ENCODE measurements around the gene LEMD3. TPM values are rescaled to one million over a fixed set of nuclear protein-coding genes. Genes with fewer than 3 reads are reported as not detected.

The LEMD3 gene
- total RNA-seq, 1 donor from 2014 or later = 13.5 TPM

GRCh38 chr12:65182012-65182739 lies 12.8 kb downstream of the LEMD3 start:
- no peak for TF ChIP-seq CTCF (IDR thresholded peaks at IDR 0.05; ENCODE audit: borderline replicate concordance)
- no peak overlapping the region for H3K4me3 ChIP-seq
- H3K27me3 ChIP-seq (ENCODE audit: low read depth) = no peaks in the 10 kb centered on the region
- H3K9me3 ChIP-seq (replicated peaks) = no peaks in the 10 kb centered on the region
- H3K36me3 ChIP-seq = no peaks in the 10 kb centered on the region
- DNase-seq = no peak
- H3K27ac ChIP-seq (replicated peaks) = no peak overlapping the region
- intact Hi-C loops (cut with micrococcal nuclease) = no loop called here
- peaks cover 66% of the 10 kb centered on the region for H3K4me1 ChIP-seq

GRCh38 chr12:65184176-65184857 lies 14.9 kb downstream of the LEMD3 start:
- intact Hi-C loops (cut with micrococcal nuclease) = no loop called here
- H3K27me3 ChIP-seq (ENCODE audit: low read depth) = no peaks in the 10 kb centered on the region
- no peak for TF ChIP-seq CTCF (IDR thresholded peaks at IDR 0.05; ENCODE audit: borderline replicate concordance)
- no peak for DNase-seq
- no peak overlapping the region for H3K27ac ChIP-seq (replicated peaks)
- peaks cover 87% of the 10 kb centered on the region for H3K4me1 ChIP-seq
- no peaks in the 10 kb centered on the region for H3K36me3 ChIP-seq
- no peaks in the 10 kb centered on the region for H3K9me3 ChIP-seq (replicated peaks)
- H3K4me3 ChIP-seq = no peak overlapping the region

DNA sequence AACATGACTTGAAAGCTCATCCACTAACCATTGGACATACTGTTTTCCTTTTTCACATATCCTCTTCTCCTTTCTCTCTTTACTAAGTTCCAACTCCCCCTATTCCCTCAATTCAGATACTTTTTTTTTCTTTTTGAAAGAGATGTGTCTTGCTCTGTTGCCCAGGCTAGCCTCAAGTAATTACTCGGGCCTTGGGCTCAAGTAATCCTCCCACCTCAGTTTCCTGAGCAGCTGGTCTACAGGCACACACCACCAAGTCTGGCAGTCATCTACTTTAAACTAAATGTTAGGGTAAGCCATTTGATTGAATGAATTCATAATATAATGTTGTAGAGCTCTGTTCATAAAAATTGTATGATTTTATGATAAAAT lies 15.5 kb downstream of the LEMD3 start:
- peaks cover 91% of the 10 kb centered on the region for H3K4me1 ChIP-seq

GRCh38 chr12:65187665-65188064 lies 18.3 kb downstream of the LEMD3 start:
- Histone ChIP-seq H3K9me3 (replicated peaks) (no peaks in the 10 kb centered on the region), H3K4me3 (no peak overlapping the region), H3K27me3 (ENCODE audit: low read depth) (no peaks in the 10 kb centered on the region), H3K27ac (replicated peaks) (no peak overlapping the region), H3K36me3 (no peaks in the 10 kb centered on the region), H3K4me1 (peaks cover 76% of the 10 kb centered on the region)
- no peak for TF ChIP-seq CTCF (IDR thresholded peaks at IDR 0.05; ENCODE audit: borderline replicate concordance)
- intact Hi-C loops (cut with micrococcal nuclease) = no loop called here
- DNase-seq = no peak

More for the DNA sequence above, 15.5 kb downstream of the LEMD3 start:
- Histone ChIP-seq H3K4me3 (no peak overlapping the region), H3K27me3 (ENCODE audit: low read depth) (no peaks in the 10 kb centered on the region), H3K9me3 (replicated peaks) (no peaks in the 10 kb centered on the region), H3K36me3 (no peaks in the 10 kb centered on the region), H3K27ac (replicated peaks) (no peak overlapping the region)
- intact Hi-C loops (cut with micrococcal nuclease) = no loop called here
- TF ChIP-seq CTCF (IDR thresholded peaks at IDR 0.05; ENCODE audit: borderline replicate concordance) = no peak
- no peak for DNase-seq

DNA sequence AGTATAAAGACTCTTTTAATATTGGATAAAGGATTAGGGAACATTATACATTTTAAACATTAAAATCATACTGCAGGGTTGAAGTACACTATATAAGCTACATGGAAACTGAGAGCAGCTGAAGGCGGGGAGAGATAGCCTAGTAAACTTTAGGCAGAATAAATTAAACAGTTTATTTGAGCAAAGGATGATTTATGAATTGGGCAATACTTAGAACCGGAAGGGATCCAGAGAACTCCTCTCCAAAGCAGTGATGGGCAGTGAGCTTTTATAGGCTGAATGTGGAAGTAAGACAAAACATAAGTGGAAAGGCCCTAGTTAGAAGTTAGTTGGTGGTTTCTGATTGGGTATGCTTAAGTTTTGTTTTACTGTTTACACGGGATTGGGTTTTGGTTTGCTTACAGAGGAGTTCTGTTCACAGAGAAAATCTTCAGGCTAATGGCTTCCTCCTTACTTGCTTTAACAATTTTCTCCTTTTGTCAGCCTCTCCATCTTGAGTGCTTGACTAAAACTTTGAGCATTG lies 18.9 kb downstream of the LEMD3 start:
- peaks cover 76% of the 10 kb centered on the region for H3K4me1 ChIP-seq

More for the DNA sequence above, 18.9 kb downstream of the LEMD3 start:
- no peak overlapping the region for H3K27ac ChIP-seq (replicated peaks)
- no peak overlapping the region for H3K4me3 ChIP-seq
- DNase-seq = no peak
- intact Hi-C loops (cut with micrococcal nuclease) = no loop called here
- no peaks in the 10 kb centered on the region for H3K36me3 ChIP-seq
- TF ChIP-seq CTCF (IDR thresholded peaks at IDR 0.05; ENCODE audit: borderline replicate concordance) = no peak
- no peaks in the 10 kb centered on the region for H3K27me3 ChIP-seq (ENCODE audit: low read depth)
- H3K9me3 ChIP-seq (replicated peaks) = no peaks in the 10 kb centered on the region

All from left ventricle myocardium inferior (tissue), 1 donor.